Uterus (tissue), 2 donors: ENCODE measurements around the gene BICRA.

Experiments used
- POLR2A ChIP-seq, 2 donors: fragments of 450-650 bp; IDR thresholded peaks; one replicate each; pipeline ENCODE4 v1.6.1; 2016; ENCODE audit warnings: antibody characterized with exemption in 2 of 2, mild to moderate bottlenecking in 1 of 2, moderate library complexity in 1 of 2
- TF ChIP-seq, protein P1 (sequence below), 4 experiments: fragments of 200-600 bp in 2 of 4; fragments of 450-650 bp in 2 of 4; sonication (generic) in 2 of 4; IDR thresholded peaks; one replicate each; pipeline ENCODE4 v1.5.1; 2016 to 2019; ENCODE audit warnings: antibody characterized with exemption in 4 of 4, mild to moderate bottlenecking in 2 of 4, moderate library complexity in 1 of 4

DNA sequence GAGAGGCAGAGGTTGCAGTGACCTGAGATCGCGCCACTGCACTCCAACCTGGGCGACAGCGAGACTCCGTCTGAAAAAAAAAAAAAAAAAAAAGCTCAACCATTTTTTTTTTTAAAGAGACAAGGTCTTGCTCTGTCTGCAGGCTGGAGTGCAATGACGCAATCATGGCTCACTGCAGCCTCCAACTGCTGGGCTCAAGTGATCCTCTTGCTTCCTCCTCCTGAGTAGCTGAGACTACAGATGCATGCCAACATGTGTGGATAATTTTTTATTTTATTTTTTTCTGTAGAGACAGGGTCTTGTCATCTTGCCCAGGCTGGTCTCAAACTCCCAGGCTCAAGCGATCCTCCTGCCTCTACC lies 114.6 kb downstream of the BICRA start:
- TF ChIP-seq, protein P1, sequence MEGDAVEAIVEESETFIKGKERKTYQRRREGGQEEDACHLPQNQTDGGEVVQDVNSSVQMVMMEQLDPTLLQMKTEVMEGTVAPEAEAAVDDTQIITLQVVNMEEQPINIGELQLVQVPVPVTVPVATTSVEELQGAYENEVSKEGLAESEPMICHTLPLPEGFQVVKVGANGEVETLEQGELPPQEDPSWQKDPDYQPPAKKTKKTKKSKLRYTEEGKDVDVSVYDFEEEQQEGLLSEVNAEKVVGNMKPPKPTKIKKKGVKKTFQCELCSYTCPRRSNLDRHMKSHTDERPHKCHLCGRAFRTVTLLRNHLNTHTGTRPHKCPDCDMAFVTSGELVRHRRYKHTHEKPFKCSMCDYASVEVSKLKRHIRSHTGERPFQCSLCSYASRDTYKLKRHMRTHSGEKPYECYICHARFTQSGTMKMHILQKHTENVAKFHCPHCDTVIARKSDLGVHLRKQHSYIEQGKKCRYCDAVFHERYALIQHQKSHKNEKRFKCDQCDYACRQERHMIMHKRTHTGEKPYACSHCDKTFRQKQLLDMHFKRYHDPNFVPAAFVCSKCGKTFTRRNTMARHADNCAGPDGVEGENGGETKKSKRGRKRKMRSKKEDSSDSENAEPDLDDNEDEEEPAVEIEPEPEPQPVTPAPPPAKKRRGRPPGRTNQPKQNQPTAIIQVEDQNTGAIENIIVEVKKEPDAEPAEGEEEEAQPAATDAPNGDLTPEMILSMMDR (IDR thresholded peaks at IDR 0.05), result no peak
- no peak for TF ChIP-seq POLR2A (IDR thresholded peaks at IDR 0.05)
